ENCODE data around the gene ZNF784.
"Not testable (repeated sequence)": the region's sequence is repeated elsewhere in the genome, so short reads cannot be mapped to it uniquely, and the experiment has no call there.

The ZNF784 gene

GRCh38 chr19:55599842-55600661 is 24.3 kb downstream of the ZNF784 start, which contains the start of gene ZNF524:
Gene ZNF524 (plus strand): TSS chr19:55600288. CDS start chr19:55602113, 1,825 bp downstream.
- DNase-seq, result peak; percentile 83

- peak; percentile 95 for DNase-seq
Measured at GRCh38 chr19:55599468-55599841, 24.9 kb downstream of the ZNF784 start, which contains the start of gene FIZ1. Gene FIZ1 (minus strand): TSS chr19:55599517. CDS start chr19:55597865, 1,652 bp downstream.

DNA sequence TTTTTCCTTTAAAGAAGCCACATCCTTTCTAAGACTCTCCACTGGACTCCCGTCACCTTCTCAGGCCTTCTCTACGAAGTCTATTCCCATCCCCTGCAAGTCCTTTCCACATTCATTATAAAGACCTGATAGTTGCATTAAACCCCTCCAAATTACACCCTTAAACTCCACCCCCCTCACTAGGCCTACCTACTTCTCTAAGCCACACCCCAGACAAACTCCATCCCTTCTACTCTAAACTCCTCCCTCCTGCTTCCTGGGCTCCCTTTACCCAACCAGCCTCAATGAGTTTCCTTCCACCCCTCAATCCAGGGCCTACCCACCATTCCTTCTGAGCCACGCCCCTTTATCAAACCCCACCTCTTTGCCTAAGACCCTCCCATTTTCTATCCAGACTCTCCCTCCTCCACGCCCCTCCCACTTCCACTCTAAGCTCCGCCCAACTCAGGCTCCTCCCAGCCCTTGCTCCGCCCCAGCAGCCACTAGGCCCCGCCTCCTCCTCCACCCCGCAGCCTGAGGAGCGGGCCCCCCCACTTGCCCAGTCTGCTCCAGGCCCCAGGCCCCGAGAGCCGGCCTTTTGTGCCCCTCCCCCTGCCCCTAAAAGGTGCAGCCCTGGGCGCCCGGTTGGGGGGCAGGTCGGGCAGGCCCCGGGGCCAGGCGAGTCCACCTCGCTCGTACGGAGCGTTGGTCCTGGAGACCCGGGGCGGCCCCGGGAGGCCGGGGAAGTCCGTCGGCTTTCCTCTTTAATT is 25.5 kb downstream of the ZNF784 start:
- DNase-seq, result peak; percentile 89

- no peak for DNase-seq
Measured at GRCh38 chr19:55598034-55598433, 26.3 kb downstream of the ZNF784 start.

GRCh38 chr19:55597501-55597921 is 26.9 kb downstream of the ZNF784 start:
- DNase-seq, result no peak

- no peak for DNase-seq
Measured at GRCh38 chr19:55596304-55596703, 28.1 kb downstream of the ZNF784 start.

- DNase-seq, result no peak
Measured at GRCh38 chr19:55594996-55595545, 29.3 kb downstream of the ZNF784 start.

GRCh38 chr19:55593096-55593772 is 31.1 kb downstream of the ZNF784 start:
- DNase-seq, result no peak

- no peak for DNase-seq
Measured at GRCh38 chr19:55592391-55593090, 31.8 kb downstream of the ZNF784 start.

DNA sequence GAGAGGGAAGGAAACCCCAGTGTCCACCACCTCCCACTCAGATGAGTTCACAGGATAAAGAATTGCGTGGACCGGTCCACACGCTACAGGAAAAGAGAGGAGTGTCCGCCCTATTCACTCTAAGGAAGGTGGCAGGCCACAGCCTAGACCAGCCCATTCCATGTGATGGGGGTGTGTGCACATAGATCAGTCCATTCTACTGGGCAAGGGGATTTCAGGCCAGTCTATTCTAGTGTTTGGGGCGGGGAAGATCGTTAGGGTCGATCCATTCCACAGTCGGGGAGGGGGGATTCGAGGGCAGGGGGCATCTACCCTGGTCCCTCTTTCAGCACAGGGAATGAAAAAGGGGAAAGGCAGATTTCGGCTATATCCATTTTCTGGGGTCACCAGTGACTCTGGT is 32.8 kb downstream of the ZNF784 start:
- DNase-seq, result no peak

GRCh38 chr19:55590617-55591016 is 33.7 kb downstream of the ZNF784 start:
- no peak for DNase-seq

DNA sequence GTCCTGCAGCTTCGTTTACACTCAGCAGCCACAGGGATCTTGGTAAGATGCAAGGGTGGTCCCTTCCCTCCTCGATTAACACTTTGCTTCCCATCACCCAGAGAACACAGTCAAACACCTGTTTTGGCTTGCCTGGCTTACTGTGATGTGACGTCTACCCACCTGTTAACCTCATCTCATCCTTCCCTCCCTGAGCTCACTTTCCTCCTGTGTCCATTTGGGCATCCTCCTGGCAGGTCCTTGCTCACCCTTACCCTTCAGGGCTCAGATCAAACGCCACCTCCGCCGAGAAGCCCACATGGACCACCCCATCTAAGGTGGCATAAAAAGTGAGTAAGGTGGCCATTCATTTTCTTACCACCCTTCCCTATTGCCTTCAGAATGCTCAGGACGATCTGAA is 34.3 kb downstream of the ZNF784 start:
- DNase-seq, result no peak

GRCh38 chr19:55588738-55589137 is 35.6 kb downstream of the ZNF784 start:
- no peak for DNase-seq

- peak; percentile 93 for DNase-seq
Measured at GRCh38 chr19:55586976-55587668, 37.2 kb downstream of the ZNF784 start.

DNA sequence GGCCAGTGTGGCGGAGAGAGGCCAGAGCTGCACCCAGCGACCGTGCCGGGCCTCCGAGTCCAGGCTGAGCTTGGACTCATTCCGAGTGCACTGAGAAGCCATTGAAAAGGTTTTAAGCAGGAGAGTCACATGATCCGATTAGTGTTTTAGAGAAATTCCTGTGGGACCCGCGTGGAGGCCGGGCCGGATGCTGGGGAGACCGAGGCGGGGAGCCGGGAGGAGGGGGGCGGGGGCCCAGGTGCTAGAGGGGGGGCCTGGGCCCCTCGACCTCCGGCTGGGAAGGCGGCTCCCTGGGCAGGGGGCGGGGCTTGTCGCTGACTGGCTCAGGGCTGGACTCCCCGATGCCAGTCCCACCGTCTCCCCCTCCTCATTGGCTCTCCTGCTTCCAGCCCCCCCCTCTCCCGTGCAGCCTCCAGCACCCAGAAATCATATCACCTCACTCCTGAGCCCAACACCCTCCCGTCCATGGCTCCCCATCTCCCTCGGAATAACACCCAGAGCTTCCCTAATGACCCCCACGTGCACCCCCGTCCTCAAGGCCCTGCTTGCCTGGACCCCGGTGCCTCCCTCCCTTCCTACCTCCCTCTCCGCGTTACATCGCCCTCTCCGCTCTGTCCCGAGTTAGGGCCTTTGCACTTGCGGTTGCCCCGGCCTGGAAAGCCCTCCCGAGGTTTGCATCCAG is 38.6 kb downstream of the ZNF784 start:
- DNase-seq, result peak; percentile 69

- no peak for DNase-seq
Measured at GRCh38 chr19:55584871-55585270, 39.5 kb downstream of the ZNF784 start.

DNA sequence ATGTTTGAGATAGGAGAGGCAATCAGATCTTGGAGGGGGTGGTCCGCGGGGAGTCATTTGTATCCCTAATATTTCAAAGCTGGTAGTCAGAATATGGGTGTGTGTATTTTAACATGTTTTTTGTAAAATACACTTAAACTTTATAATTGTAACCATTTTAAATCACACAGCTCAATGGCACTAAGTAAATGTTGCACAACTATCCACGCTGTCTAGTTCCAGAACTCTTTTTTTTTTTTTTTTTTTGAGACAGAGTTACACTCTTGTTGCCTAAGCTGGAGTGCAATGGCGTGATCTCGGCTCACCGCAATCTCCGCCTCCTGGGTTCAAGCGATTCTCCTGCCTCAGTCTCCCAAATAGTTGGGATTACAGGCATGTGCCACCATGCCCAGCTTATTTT is 40.5 kb downstream of the ZNF784 start:
- DNase-seq, result not testable (repeated sequence)

DNA sequence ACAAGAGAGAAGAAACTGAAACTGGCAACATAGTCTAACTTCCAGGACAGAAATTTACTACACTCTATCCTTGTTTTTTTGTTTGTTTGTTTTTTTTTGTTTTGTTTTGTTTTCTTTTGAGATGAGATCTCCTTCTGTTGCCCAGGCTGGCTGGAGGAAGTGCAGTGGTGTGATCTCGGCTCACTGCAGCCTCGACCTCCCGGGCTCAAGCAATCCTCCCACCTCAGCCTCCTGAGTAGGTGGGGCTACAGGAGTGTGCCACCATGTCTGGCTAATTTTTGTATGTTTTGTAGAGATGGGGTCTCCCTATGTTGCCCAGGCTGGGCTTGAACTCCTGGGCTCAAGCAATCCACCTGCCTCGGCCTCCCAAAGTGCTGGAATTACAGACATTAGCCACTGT is 42.1 kb downstream of the ZNF784 start:
- DNase-seq, result not testable (repeated sequence)

DNA sequence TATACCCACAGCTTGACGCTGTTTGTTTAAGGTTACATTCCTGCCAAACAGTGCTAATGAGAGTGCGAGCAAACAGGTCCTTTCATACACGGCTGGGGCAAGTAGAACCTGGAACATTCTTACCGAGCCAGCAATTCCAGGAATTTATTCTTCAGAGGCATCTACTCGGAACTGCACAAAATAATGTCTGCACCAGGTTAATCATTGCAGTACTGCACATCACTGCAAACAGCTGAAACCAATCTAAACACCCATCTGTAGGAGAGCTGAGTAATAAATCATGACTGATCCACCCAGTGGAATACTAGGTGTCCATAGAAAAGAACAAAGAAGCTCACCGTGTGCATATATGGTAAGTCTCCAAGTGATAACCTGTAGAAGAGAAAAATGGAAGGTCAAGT is 42.5 kb downstream of the ZNF784 start:
- no peak for DNase-seq

GRCh38 chr19:55581145-55581822 is 43.1 kb downstream of the ZNF784 start:
- no peak for DNase-seq

All from stimulated activated CD4-positive, alpha-beta T cell treated with anti-CD3 and anti-CD28 coated beads, Interleukin-4, amount 100 ng/mL, for 1 hour (primary cell).